ENCODE measurements around the gene NTN1.

NTN1 gene

DNA sequence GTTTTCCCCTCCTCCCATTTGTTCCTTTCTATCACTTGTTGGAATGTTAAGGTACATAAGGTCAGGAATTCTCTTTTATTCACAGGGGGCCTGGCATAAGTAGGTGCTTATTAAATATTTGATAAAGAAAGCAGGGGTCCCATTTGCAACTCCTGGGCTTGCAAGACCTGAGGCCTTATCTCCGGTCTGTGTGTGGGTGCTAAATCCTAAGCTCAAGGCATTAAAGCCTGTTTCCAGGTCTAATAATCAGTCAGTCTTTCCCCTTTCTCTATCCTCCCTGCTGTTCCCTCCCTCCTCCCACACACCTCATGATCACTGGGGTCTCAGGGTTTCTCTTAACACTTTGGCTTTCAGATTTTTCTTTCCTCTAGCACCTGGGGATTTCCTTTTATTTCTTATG is 17.1 kb downstream of the NTN1 start:
- no peaks in the 10 kb centered on the region for H3K27me3 ChIP-seq (ENCODE audit: insufficient read depth, low read length)
- H4K20me1 ChIP-seq (ENCODE audit: insufficient read depth, low read length), result no peaks in the 10 kb centered on the region
- H3K9ac ChIP-seq (ENCODE audit: low read length), result no peak overlapping the region
- H3K27ac ChIP-seq (ENCODE audit: low read depth, low read length, poor library complexity, severe bottlenecking), result no peak overlapping the region
- no peak overlapping the region for H2AFZ ChIP-seq (ENCODE audit: low read length)
- H3K36me3 ChIP-seq (ENCODE audit: insufficient read depth, low read length), result no peaks in the 10 kb centered on the region
- no peaks in the 10 kb centered on the region for H3K79me2 ChIP-seq (ENCODE audit: insufficient read depth, low read length)
- no peak overlapping the region for H3K4me3 ChIP-seq (ENCODE audit: low read depth, low read length, poor library complexity, severe bottlenecking)
- no peaks in the 10 kb centered on the region for H3K9me3 ChIP-seq (ENCODE audit: low read length)
- no peaks in the 10 kb centered on the region for H3K4me1 ChIP-seq (ENCODE audit: insufficient read depth, low read length, severe bottlenecking)
- no peak overlapping the region for H3K4me2 ChIP-seq (ENCODE audit: low read length)
- no peaks in the 10 kb centered on the region for H3F3A ChIP-seq (ENCODE audit: insufficient read depth, low read length)
- no peak for TF ChIP-seq EZH2 (IDR thresholded peaks at IDR 0.05; ENCODE audit: borderline replicate concordance, low read length)
- TF ChIP-seq, protein P1, sequence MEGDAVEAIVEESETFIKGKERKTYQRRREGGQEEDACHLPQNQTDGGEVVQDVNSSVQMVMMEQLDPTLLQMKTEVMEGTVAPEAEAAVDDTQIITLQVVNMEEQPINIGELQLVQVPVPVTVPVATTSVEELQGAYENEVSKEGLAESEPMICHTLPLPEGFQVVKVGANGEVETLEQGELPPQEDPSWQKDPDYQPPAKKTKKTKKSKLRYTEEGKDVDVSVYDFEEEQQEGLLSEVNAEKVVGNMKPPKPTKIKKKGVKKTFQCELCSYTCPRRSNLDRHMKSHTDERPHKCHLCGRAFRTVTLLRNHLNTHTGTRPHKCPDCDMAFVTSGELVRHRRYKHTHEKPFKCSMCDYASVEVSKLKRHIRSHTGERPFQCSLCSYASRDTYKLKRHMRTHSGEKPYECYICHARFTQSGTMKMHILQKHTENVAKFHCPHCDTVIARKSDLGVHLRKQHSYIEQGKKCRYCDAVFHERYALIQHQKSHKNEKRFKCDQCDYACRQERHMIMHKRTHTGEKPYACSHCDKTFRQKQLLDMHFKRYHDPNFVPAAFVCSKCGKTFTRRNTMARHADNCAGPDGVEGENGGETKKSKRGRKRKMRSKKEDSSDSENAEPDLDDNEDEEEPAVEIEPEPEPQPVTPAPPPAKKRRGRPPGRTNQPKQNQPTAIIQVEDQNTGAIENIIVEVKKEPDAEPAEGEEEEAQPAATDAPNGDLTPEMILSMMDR (IDR thresholded peaks at IDR 0.05; ENCODE audit: low read length), result no peak
- H3K9me2 ChIP-seq (ENCODE audit: low read depth, low read length), result no peaks in the 10 kb centered on the region

DNA sequence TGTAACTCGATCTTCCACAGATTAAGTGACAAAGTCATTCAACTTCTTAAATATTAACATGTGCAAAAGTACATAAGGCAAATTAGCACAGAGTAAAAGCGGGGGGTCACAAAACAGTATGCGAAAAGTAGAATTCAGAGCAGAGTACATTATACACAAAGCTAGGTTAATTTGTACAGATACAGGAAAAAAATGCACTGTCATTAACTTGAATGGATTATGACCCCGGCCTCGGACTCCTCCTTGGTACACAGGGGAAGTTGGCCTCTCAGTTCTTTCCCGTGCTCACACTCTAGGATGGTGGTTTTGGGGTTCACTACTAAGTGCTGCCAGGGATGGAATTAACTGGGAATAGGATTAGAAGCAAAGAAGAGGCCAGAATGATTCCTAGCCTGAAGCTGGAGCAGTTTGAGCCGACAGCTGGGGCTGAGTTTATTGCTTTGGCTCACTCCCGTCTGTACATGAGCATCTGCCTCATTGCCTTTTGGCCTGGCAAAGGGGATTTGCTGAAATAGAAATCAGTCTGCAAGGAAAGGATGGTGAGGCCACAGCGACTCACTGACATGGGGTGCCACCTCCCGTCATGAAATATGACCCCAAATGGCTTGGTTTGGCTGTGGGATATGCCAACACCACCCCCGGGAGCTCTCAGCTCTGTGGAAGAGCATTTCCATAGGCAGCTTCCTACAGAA is 23.6 kb downstream of the NTN1 start:
- Histone ChIP-seq H3K9me2 (ENCODE audit: low read depth, low read length) (no peaks in the 10 kb centered on the region), H3K4me3 (ENCODE audit: low read depth, low read length, poor library complexity, severe bottlenecking) (no peak overlapping the region), H4K20me1 (ENCODE audit: insufficient read depth, low read length) (no peaks in the 10 kb centered on the region), H3K4me1 (ENCODE audit: insufficient read depth, low read length, severe bottlenecking) (no peaks in the 10 kb centered on the region), H3K79me2 (ENCODE audit: insufficient read depth, low read length) (no peaks in the 10 kb centered on the region), H3F3A (ENCODE audit: insufficient read depth, low read length) (no peaks in the 10 kb centered on the region), H3K27ac (ENCODE audit: low read depth, low read length, poor library complexity, severe bottlenecking) (no peak overlapping the region), H3K36me3 (ENCODE audit: insufficient read depth, low read length) (no peaks in the 10 kb centered on the region; the same call in 1 of the 2 replicates), H2AFZ (ENCODE audit: low read length) (no peak overlapping the region), H3K9me3 (ENCODE audit: low read length) (no peaks in the 10 kb centered on the region), H3K4me2 (ENCODE audit: low read length) (no peak overlapping the region), H3K9ac (ENCODE audit: low read length) (no peak overlapping the region), H3K27me3 (ENCODE audit: insufficient read depth, low read length) (no peaks in the 10 kb centered on the region; the same call in 1 of the 2 replicates)
- TF ChIP-seq EZH2 (IDR thresholded peaks at IDR 0.05; ENCODE audit: borderline replicate concordance, low read length), result no peak

DNA sequence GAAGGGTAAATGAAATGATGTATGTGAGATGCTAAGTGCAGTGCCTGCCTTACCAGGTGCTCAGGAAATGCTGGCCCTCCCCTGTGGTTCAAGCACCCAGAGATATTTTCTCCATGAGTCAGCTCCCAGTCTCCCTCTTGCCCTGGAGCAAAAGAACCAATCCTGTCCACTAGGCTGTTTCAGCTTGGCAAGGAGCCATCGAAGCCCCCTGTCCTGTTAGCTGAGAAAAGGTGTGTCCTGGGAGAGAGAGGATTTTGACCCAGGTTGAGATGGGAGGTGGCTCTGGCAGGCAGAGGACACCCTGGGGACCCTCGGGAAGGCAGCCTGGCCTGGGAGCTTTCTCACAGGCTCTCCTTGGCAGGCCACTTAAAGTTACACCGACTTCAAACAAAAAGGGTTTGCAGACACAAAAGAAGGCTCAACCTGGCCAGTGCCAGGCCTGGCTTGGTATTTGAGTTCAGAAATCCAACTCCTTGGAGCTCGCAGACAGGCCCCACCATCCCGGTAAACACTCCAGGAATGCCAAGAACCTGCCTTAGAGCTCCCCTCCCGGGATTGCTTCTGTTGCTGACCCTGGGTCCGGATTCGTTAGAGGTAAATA is 29.6 kb downstream of the NTN1 start:
- H3K9ac ChIP-seq (ENCODE audit: low read length), result no peak overlapping the region
- H3K36me3 ChIP-seq (ENCODE audit: insufficient read depth, low read length), result no peaks in the 10 kb centered on the region; the same call in 1 of the 2 replicates
- H3K4me2 ChIP-seq (ENCODE audit: low read length), result no peak overlapping the region
- H3K4me3 ChIP-seq (ENCODE audit: low read depth, low read length, poor library complexity, severe bottlenecking), result no peak overlapping the region
- H3K4me1 ChIP-seq (ENCODE audit: insufficient read depth, low read length, severe bottlenecking), result no peaks in the 10 kb centered on the region
- no peak overlapping the region for H3K27ac ChIP-seq (ENCODE audit: low read depth, low read length, poor library complexity, severe bottlenecking)
- TF ChIP-seq, protein P1 (IDR thresholded peaks at IDR 0.05; ENCODE audit: low read length), result no peak
- no peak for TF ChIP-seq EZH2 (IDR thresholded peaks at IDR 0.05; ENCODE audit: borderline replicate concordance, low read length)
- H3F3A ChIP-seq (ENCODE audit: insufficient read depth, low read length), result no peaks in the 10 kb centered on the region
- no peak overlapping the region for H2AFZ ChIP-seq (ENCODE audit: low read length)
- no peaks in the 10 kb centered on the region for H3K9me3 ChIP-seq (ENCODE audit: low read length)
- H3K9me2 ChIP-seq (ENCODE audit: low read depth, low read length), result no peaks in the 10 kb centered on the region
- H4K20me1 ChIP-seq (ENCODE audit: insufficient read depth, low read length), result no peaks in the 10 kb centered on the region
- no peaks in the 10 kb centered on the region; the same call in 1 of the 2 replicates for H3K27me3 ChIP-seq (ENCODE audit: insufficient read depth, low read length)
- no peaks in the 10 kb centered on the region for H3K79me2 ChIP-seq (ENCODE audit: insufficient read depth, low read length)

Measured in OCI-LY1 (cell line).